Hepatocyte (in vitro differentiated cells): Measurements from ENCODE around the gene PAQR9. TPM values are rescaled to one million over a fixed set of nuclear protein-coding genes. Genes with fewer than 3 reads are reported as not detected.

ENCODE experiments used
- DNase-seq: peaks from one replicate; pipeline ENCODE4 v3.0.0-alpha.2; 2016; ENCODE audit warnings: low spot score
- H2AFZ ChIP-seq: fragments of 200-600 bp; sonication (generic); 2 replicates; pipeline ENCODE4 v1.6.0; 2016; ENCODE audit warnings: antibody characterized with exemption, mild to moderate bottlenecking
- H3K27ac ChIP-seq: fragments of 200-600 bp; sonication (generic); 2 replicates; pipeline ENCODE4 v1.5.1; 2016; ENCODE audit warnings: mild to moderate bottlenecking
- H3K27me3 ChIP-seq: fragments of 200-600 bp; sonication (generic); 2 replicates; pipeline ENCODE4 v1.6.1; 2016
- H3K36me3 ChIP-seq: fragments of 200-600 bp; sonication (generic); replicated peaks from 2 replicates; pipeline ENCODE4 v1.5.1; 2016; ENCODE audit warnings: low read depth; ENCODE audit not compliant: insufficient read depth
- H3K4me1 ChIP-seq: fragments of 200-600 bp; sonication (generic); 2 replicates; pipeline ENCODE4 v1.5.1; 2016; ENCODE audit warnings: mild to moderate bottlenecking, moderate library complexity; ENCODE audit not compliant: insufficient read depth
- H3K4me2 ChIP-seq: fragments of 200-600 bp; sonication (generic); 2 replicates; pipeline ENCODE4 v1.6.0; 2016
- H3K4me3 ChIP-seq: fragments of 200-600 bp; sonication (generic); 2 replicates; pipeline ENCODE4 v1.5.1; 2016; ENCODE audit warnings: mild to moderate bottlenecking
- H3K79me2 ChIP-seq: fragments of 200-600 bp; sonication (generic); 2 replicates; pipeline ENCODE4 v1.6.0; 2017; ENCODE audit warnings: mild to moderate bottlenecking
- H3K9me2 ChIP-seq: fragments of 200-600 bp; sonication (generic); replicated peaks from 2 replicates; pipeline ENCODE4 v1.6.0; 2017; ENCODE audit warnings: mild to moderate bottlenecking; ENCODE audit not compliant: insufficient read depth
- H3K9me3 ChIP-seq: fragments of 200-600 bp; sonication (generic); 2 replicates; pipeline ENCODE4 v1.5.1; 2016; ENCODE audit warnings: low read depth, mild to moderate bottlenecking
- H4K20me1 ChIP-seq: fragments of 200-600 bp; sonication (generic); 2 replicates; pipeline ENCODE4 v1.6.0; 2016; ENCODE audit warnings: mild to moderate bottlenecking; ENCODE audit not compliant: insufficient read depth, poor library complexity, severe bottlenecking
- CTCF ChIP-seq: fragments of 200-600 bp; sonication (generic); IDR thresholded peaks from 2 replicates; pipeline ENCODE4 v1.5.1; 2016; ENCODE audit warnings: antibody characterized with exemption, mild to moderate bottlenecking; ENCODE audit not compliant: poor library complexity
- EZH2 ChIP-seq: fragments of 200-600 bp; sonication (generic); IDR thresholded peaks from 2 replicates; pipeline ENCODE4 v1.6.1; 2016; ENCODE audit warnings: antibody characterized with exemption, mild to moderate bottlenecking, borderline replicate concordance
- EZH2phosphoT487 ChIP-seq: fragments of 200-600 bp; sonication (generic); IDR thresholded peaks from one replicate; pipeline ENCODE4 v1.6.1; 2018; ENCODE audit warnings: antibody characterized with exemption, mild to moderate bottlenecking, low read depth, moderate library complexity; ENCODE audit not compliant: unreplicated experiment, severe bottlenecking
- WGBS: methylation state at CpG from one replicate; pipeline ENCODE4 v1.1.6; 2016; ENCODE audit warnings: low lambda C conversion rate; ENCODE audit errors: missing lambda C conversion rate; 5-methylcytosine and 5-hydroxymethylcytosine counted together
- polyA plus RNA-seq: library from polyadenylated mRNA; unstranded; fragments of >200 nt; fragmentation: Nextera tagmentation; extraction: Ambion mirVana; gene quantifications from 2 replicates; pipeline ENCODE4 v1.2.1, GENCODE V29; 2016
- total RNA-seq: library from RNA; depleted of rRNA; stranded (reverse); fragments of >200 nt; gene quantifications from 2 replicates; pipeline ENCODE4 v1.2.3, GENCODE V29; 2014

PAQR9 gene
- total and polyA plus RNA-seq, 2 experiments from 2014 or later: 2.9 to 3.8 TPM

GRCh38 chr3:142953443-142953842 is 10.0 kb downstream of the PAQR9 start:
- no peak overlapping the region for H3K4me3 ChIP-seq
- no peak for DNase-seq
- no peak overlapping the region for H2AFZ ChIP-seq
- no peaks in the 10 kb centered on the region for H3K4me1 ChIP-seq
- no peaks in the 10 kb centered on the region for H3K9me3 ChIP-seq
- peaks cover 19% of the 10 kb centered on the region for H3K27me3 ChIP-seq
- no peak overlapping the region for H3K27ac ChIP-seq
- no peaks in the 10 kb centered on the region for H3K9me2 ChIP-seq
- no peak overlapping the region for H3K4me2 ChIP-seq
- H3K36me3 ChIP-seq: no peaks in the 10 kb centered on the region
- no peaks in the 10 kb centered on the region for H3K79me2 ChIP-seq
- TF ChIP-seq CTCF: no peak
- no peaks in the 10 kb centered on the region for H4K20me1 ChIP-seq
- 91% methylated on average over 3 of the region's 3 CpGs for WGBS

- Histone ChIP-seq H4K20me1 (no peaks in the 10 kb centered on the region), H3K4me3 (no peak overlapping the region), H3K4me1 (no peaks in the 10 kb centered on the region), H3K79me2 (no peaks in the 10 kb centered on the region), H3K36me3 (no peaks in the 10 kb centered on the region), H3K27me3 (peaks cover 10% of the 10 kb centered on the region), H3K4me2 (no peak overlapping the region), H3K27ac (no peak overlapping the region), H3K9me3 (no peaks in the 10 kb centered on the region), H3K9me2 (no peaks in the 10 kb centered on the region), H2AFZ (no peak overlapping the region)
- WGBS: 76% methylated on average over 8 of the region's 8 CpGs
- DNase-seq: no peak
- TF ChIP-seq CTCF (no peak), EZH2 (no peak), EZH2phosphoT487 (no peak)
Measured at GRCh38 chr3:142952272-142953193, 10.9 kb downstream of the PAQR9 start.

GRCh38 chr3:142951794-142952193 is 11.7 kb downstream of the PAQR9 start:
- no peaks in the 10 kb centered on the region for H3K36me3 ChIP-seq
- H3K4me2 ChIP-seq: no peak overlapping the region
- H3K4me3 ChIP-seq: no peak overlapping the region
- DNase-seq: no peak
- H3K79me2 ChIP-seq: no peaks in the 10 kb centered on the region
- H3K9me2 ChIP-seq: no peaks in the 10 kb centered on the region
- no peak overlapping the region for H2AFZ ChIP-seq
- H4K20me1 ChIP-seq: no peaks in the 10 kb centered on the region
- no peak overlapping the region for H3K27ac ChIP-seq
- peaks cover 3% of the 10 kb centered on the region for H3K27me3 ChIP-seq
- 97% methylated on average over 2 of the region's 2 CpGs for WGBS
- no peak for TF ChIP-seq EZH2phosphoT487
- TF ChIP-seq CTCF: no peak
- TF ChIP-seq EZH2: no peak
- no peaks in the 10 kb centered on the region for H3K4me1 ChIP-seq
- H3K9me3 ChIP-seq: no peaks in the 10 kb centered on the region
